ENCODE data around the gene GSTM5. TPM values are rescaled to one million over a fixed set of nuclear protein-coding genes. Genes with fewer than 3 reads are reported as not detected.
"Not testable (repeated sequence)": the region's sequence is repeated elsewhere in the genome, so short reads cannot be mapped to it uniquely, and the experiment has no call there.

Gene GSTM5
- total RNA-seq, 6 experiments from 2014 or later: 4.3 to 7.1 (median 5.5) TPM

DNA sequence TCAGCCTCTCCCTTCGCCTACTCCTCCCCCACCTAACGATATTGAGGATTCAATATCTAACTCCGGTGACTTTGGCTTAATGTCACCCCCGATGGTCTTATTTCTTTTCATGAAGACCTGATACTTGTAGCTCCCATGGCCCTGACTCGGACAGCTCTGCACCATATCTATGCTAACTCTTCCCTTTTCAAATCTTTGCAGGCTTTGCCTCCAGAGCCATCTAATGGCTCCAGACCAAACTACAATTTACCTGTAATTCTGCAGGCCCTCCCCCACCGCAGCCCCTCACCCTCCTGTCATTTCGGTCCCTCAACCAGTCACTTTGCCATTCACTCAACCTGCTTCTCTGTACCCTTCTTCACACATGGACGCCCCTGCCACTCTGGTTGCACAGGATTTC, 7.9 kb upstream of the GSTM5 start:
- H3K9me3 Mint-ChIP-seq: peaks cover 34% of the 10 kb centered on the region
- no peak for DNase-seq
- no peak overlapping the region for H3K27ac Mint-ChIP-seq
- no peak overlapping the region for H3K4me3 Mint-ChIP-seq
- H3K36me3 Mint-ChIP-seq (ENCODE audit: low read depth): peaks cover 29% of the 10 kb centered on the region
- H3K27me3 Mint-ChIP-seq (ENCODE audit: insufficient read depth): peaks cover 5% of the 10 kb centered on the region
- H3K4me1 Mint-ChIP-seq (ENCODE audit: low read depth): no peaks in the 10 kb centered on the region
- TF ChIP-seq CTCF (IDR thresholded peaks at IDR 0.05): no peak

DNA sequence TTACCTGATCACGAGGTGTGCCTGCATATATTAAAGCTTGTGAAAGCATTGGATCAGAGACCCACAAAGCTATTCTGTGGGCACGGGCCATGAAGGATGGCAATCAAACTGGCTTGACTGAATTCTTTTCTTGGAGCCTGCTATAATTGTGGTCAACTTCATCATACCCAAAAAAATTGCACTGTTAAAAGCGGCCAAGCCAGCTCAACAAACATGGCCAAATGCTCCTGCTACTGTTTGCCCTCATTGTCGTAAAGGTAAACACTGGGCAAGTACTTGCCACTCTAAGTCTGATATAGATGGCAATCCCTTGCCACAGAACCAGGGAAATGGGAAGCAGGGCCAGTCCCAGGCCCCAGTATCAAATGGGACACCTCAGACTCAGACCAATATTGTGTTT, 6.6 kb upstream of the GSTM5 start:
- no peak for TF ChIP-seq CTCF (IDR thresholded peaks at IDR 0.05)
- Mint-ChIP-seq H3K4me3 (no peak overlapping the region), H3K27me3 (ENCODE audit: insufficient read depth) (peaks cover 8% of the 10 kb centered on the region), H3K27ac (no peak overlapping the region), H3K36me3 (ENCODE audit: low read depth) (peaks cover 34% of the 10 kb centered on the region), H3K4me1 (ENCODE audit: low read depth) (no peaks in the 10 kb centered on the region), H3K9me3 (peaks cover 39% of the 10 kb centered on the region)
- DNase-seq: no peak

DNA sequence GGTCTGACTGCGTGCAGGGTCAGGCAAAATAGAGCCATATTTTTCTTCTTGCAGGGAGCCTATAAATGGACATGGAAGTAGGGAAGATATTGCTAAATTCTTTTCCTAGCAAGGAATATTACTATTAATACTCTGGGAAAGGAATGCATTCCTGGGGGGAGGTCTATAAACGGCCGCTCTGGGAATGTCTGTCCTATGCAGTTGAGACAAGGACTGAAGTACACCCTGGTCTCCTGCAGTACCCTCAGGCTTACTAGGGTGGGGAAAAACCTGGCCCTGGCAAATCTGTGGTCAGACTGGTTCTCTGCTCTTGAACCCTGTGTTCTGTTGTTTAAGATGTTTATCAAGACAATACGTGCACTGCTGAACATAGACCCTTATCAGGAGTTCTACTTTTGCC, 3.1 kb upstream of the GSTM5 start:
- not testable (repeated sequence) for H3K4me1 Mint-ChIP-seq (ENCODE audit: low read depth); H3K27me3 Mint-ChIP-seq (ENCODE audit: insufficient read depth); H3K27ac Mint-ChIP-seq; DNase-seq; H3K4me3 Mint-ChIP-seq
- Mint-ChIP-seq H3K9me3 (peaks cover 28% of the 10 kb centered on the region), H3K36me3 (ENCODE audit: low read depth) (peaks cover 25% of the 10 kb centered on the region)

GRCh38 chr1:109709822-109710221, 2.2 kb upstream of the GSTM5 start:
- H3K27me3 Mint-ChIP-seq (ENCODE audit: insufficient read depth); H3K27ac Mint-ChIP-seq; H3K4me1 Mint-ChIP-seq (ENCODE audit: low read depth); H3K4me3 Mint-ChIP-seq; DNase-seq: not testable (repeated sequence)
- Mint-ChIP-seq H3K36me3 (ENCODE audit: low read depth) (peaks cover 17% of the 10 kb centered on the region), H3K9me3 (peaks cover 20% of the 10 kb centered on the region)

DNA sequence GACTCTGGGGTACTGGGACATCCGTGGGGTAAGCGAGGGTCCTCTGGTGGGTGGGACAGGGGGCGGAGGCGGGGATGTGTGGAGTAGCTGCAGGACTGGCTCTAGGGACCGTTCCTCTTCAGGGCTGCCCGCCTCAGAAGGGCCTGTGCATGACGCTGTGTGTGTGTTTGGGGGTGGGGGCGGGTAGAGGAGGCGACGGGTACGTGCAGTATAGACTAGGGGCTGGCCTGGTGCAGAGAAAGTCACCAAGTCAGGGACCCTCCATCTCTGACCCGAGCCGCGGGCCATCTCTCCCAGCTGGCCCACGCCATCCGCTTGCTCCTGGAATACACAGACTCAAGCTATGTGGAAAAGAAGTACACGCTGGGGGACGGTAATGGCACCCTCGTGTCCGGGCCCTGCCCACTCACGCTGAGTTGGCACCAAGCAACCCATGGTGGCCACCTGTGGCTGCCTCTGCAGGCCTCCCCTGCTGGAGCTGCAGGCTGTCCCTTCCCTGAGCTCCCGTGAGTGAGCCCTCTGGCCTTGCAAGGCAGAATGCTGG, 342 bp downstream of the GSTM5 start:
- TF ChIP-seq CTCF (IDR thresholded peaks at IDR 0.05): no peak
- H3K27ac Mint-ChIP-seq: peak overlapping the region; percentile 9; the same call in 1 of the 2 replicates
- no peak for DNase-seq
- peaks cover 3% of the 10 kb centered on the region for H3K4me1 Mint-ChIP-seq (ENCODE audit: low read depth)
- H3K27me3 Mint-ChIP-seq (ENCODE audit: insufficient read depth): peaks cover 8% of the 10 kb centered on the region
- H3K9me3 Mint-ChIP-seq: peaks cover 19% of the 10 kb centered on the region
- peak overlapping the region; percentile 81 for H3K4me3 Mint-ChIP-seq
- H3K36me3 Mint-ChIP-seq (ENCODE audit: low read depth): peaks cover 17% of the 10 kb centered on the region

DNA sequence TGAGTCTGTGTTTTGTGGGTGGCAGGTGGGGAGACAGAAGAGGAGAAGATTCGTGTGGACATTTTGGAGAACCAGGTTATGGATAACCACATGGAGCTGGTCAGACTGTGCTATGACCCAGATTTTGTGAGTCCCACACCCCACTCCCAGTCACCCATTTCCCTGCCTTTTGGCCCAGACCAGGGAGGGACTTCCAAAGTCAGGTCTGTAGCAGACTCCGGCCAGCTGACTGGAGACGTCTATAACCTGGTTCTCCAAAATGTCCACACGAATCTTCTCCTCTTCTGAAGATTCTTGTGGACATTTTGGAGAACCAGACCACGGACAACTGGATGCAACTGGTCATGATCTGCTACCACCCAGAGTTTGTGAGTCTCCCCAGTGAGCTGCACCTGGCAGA, 1.6 kb downstream of the GSTM5 start:
- no peak for DNase-seq
- H3K4me1 Mint-ChIP-seq (ENCODE audit: low read depth): peaks cover 15% of the 10 kb centered on the region
- H3K9me3 Mint-ChIP-seq: peaks cover 11% of the 10 kb centered on the region

More for the DNA sequence above, 1.6 kb downstream of the GSTM5 start:
- no peak for TF ChIP-seq CTCF (IDR thresholded peaks at IDR 0.05)
- no peak overlapping the region for H3K4me3 Mint-ChIP-seq
- peaks cover 10% of the 10 kb centered on the region for H3K36me3 Mint-ChIP-seq (ENCODE audit: low read depth)
- H3K27me3 Mint-ChIP-seq (ENCODE audit: insufficient read depth): peaks cover 8% of the 10 kb centered on the region
- H3K27ac Mint-ChIP-seq: no peak overlapping the region
